GM19238 (cell line): ENCODE data around the gene UBE2QL1.

Source experiments
- DNase-seq: peaks from one replicate; pipeline ENCODE4 v3.0.0; 2011; ENCODE audit warnings: low spot score; ENCODE audit not compliant: insufficient read length

Gene UBE2QL1

GRCh38 chr5:6454628-6455053, 6.0 kb downstream of the UBE2QL1 start:
- DNase-seq = no peak

GRCh38 chr5:6455571-6456200, 7.0 kb downstream of the UBE2QL1 start:
- DNase-seq = no peak

GRCh38 chr5:6456766-6457370, 8.2 kb downstream of the UBE2QL1 start:
- no peak for DNase-seq

GRCh38 chr5:6457592-6457991, 8.9 kb downstream of the UBE2QL1 start:
- no peak for DNase-seq

GRCh38 chr5:6458833-6459232, 10.2 kb downstream of the UBE2QL1 start:
- DNase-seq = no peak

GRCh38 chr5:6459896-6460295, 11.2 kb downstream of the UBE2QL1 start:
- no peak for DNase-seq

GRCh38 chr5:6461006-6461405, 12.3 kb downstream of the UBE2QL1 start:
- no peak for DNase-seq

GRCh38 chr5:6461793-6462650, 13.4 kb downstream of the UBE2QL1 start:
- no peak for DNase-seq

GRCh38 chr5:6462671-6463070, 14.0 kb downstream of the UBE2QL1 start:
- no peak for DNase-seq

GRCh38 chr5:6464441-6464840, 15.8 kb downstream of the UBE2QL1 start:
- DNase-seq = no peak

- no peak for DNase-seq
Observed at GRCh38 chr5:6465831-6466790, 17.5 kb downstream of the UBE2QL1 start.

- no peak for DNase-seq
Observed at GRCh38 chr5:6466975-6467567, 18.4 kb downstream of the UBE2QL1 start.

GRCh38 chr5:6467591-6467990, 18.9 kb downstream of the UBE2QL1 start:
- DNase-seq = no peak

- no peak for DNase-seq
Observed at GRCh38 chr5:6468104-6468503, 19.4 kb downstream of the UBE2QL1 start.

GRCh38 chr5:6468870-6469269, 20.2 kb downstream of the UBE2QL1 start:
- no peak for DNase-seq

GRCh38 chr5:6469836-6470235, 21.2 kb downstream of the UBE2QL1 start:
- DNase-seq = no peak

- DNase-seq = no peak
Observed at GRCh38 chr5:6470672-6471071, 22.0 kb downstream of the UBE2QL1 start.

GRCh38 chr5:6471252-6471651, 22.6 kb downstream of the UBE2QL1 start:
- no peak for DNase-seq

- no peak for DNase-seq
Observed at GRCh38 chr5:6472792-6473191, 24.1 kb downstream of the UBE2QL1 start.

GRCh38 chr5:6473284-6473683, 24.6 kb downstream of the UBE2QL1 start:
- no peak for DNase-seq
